Effector memory CD4-positive, alpha-beta T cell (primary cell): ENCODE measurements around the gene CLCN6.

Source experiments
- DNase-seq, 3 donors: peaks; one replicate each; pipeline ENCODE4 v3.0.0-alpha.2; 2020
- H3K27ac ChIP-seq: 2 replicates; pipeline ENCODE4 v1.7.0; 2013; ENCODE audit warnings: mild to moderate bottlenecking, low read length, moderate library complexity; ENCODE audit not compliant: insufficient read depth, poor library complexity, severe bottlenecking
- H3K27me3 ChIP-seq: replicated peaks from 2 replicates; pipeline ENCODE4 v1.7.0; 2013; ENCODE audit warnings: mild to moderate bottlenecking, low read length; ENCODE audit not compliant: insufficient read depth, control insufficient read depth, poor library complexity, severe bottlenecking
- H3K36me3 ChIP-seq: 2 replicates; pipeline ENCODE4 v1.7.0; 2013; ENCODE audit warnings: mild to moderate bottlenecking, low read length, moderate library complexity; ENCODE audit not compliant: control insufficient read depth, insufficient read depth
- H3K4me1 ChIP-seq: 2 replicates; pipeline ENCODE4 v1.7.0; 2013; ENCODE audit warnings: low read length, mild to moderate bottlenecking; ENCODE audit not compliant: control insufficient read depth, insufficient read depth, poor library complexity, severe bottlenecking
- H3K4me3 ChIP-seq: 2 replicates; pipeline ENCODE4 v1.7.0; 2013; ENCODE audit warnings: low read length, low read depth, mild to moderate bottlenecking; ENCODE audit not compliant: insufficient read depth, poor library complexity, severe bottlenecking
- H3K9me3 ChIP-seq: 2 replicates; pipeline ENCODE4 v1.7.0; 2013; ENCODE audit warnings: mild to moderate bottlenecking, low read length, moderate library complexity; ENCODE audit not compliant: control insufficient read depth

CLCN6 gene

DNA sequence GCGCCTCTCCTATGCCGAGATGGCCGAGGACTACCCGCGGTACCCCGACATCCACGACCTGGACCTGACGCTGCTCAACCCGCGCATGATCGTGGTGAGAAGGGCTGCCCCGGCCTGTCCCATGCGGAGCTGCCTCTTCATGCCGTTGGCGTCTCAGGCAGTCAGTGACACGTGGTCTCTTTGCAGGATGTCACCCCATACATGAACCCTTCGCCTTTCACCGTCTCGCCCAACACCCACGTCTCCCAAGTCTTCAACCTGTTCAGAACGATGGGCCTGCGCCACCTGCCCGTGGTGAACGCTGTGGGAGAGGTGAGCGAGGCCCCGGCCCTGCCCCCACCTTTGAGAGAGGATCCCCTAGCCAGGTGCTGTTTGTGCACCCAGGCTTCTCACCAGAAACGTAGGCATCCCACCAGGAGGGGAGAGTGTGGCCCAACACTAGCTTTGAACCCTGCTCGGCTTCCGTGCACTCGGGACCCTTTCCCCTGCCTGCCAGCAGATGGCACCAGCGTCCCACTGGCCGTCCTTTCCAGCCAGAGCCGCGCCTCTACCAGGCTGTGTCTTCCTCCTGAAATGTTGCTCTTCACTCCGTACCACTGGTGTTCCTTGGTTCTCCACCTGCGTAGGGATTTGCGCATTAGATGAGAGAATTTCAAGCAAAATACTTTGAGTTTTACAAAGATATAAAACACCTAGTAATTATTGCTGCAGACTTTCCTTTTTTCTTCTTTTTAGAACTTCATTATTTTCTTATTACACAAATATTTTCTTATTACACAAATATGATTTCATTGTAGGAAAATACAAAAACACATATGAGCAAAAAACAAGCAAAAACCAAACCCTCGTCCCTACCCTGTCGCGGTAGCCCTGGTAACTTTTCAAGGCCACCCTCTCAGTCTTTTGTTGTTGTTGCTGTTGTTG is 32.6 kb downstream of the CLCN6 start:
- no peak overlapping the region for H3K4me3 ChIP-seq
- DNase-seq = peak; percentile 41 to 57 (median 55)
- no peaks in the 10 kb centered on the region for H3K27me3 ChIP-seq
- H3K36me3 ChIP-seq = peaks cover 52% of the 10 kb centered on the region
- no peaks in the 10 kb centered on the region for H3K9me3 ChIP-seq
- H3K4me1 ChIP-seq = no peaks in the 10 kb centered on the region
- H3K27ac ChIP-seq = no peak overlapping the region

DNA sequence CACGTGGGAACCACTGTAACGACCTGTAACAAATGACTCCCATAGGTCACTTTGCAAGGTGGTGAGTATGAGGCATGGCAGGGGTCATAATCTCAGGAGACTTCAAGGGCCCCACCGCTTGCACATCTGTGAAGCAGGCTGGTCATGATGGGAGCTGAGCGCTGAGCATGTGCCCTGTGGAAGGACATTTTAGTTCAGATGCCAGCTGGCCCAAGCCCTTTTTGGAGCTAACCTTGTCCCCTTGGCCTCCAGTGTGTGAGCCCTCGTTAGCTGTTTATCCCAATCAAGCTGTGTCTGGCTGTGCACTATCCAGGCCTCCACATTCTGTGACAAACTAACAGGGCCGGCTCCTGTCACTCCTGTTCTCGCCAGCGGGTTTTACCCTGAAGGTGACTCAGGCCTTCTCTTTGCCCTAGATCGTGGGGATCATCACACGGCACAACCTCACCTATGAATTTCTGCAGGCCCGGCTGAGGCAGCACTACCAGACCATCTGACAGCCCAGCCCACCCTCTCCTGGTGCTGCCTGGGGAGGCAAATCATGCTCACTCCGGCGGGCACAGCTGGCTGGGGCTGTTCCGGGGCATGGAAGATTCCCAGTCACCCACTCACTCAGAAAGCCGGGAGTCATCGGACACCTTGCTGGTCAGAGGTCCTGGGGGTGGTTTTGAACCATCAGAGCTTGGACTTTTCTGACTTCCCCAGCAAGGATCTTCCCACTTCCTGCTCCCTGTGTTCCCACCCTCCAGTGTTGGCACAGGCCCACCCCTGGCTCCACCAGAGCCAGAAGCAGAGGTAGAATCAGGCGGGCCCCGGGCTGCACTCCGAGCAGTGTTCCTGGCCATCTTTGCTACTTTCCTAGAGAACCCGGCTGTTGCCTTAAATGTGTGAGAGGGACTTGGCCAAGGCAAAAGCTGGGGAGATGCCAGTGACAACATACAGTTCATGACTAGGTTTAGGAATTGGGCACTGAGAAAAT is 34.0 kb downstream of the CLCN6 start:
- H3K36me3 ChIP-seq = peaks cover 47% of the 10 kb centered on the region
- no peaks in the 10 kb centered on the region for H3K9me3 ChIP-seq
- DNase-seq = no peak
- no peak overlapping the region for H3K4me3 ChIP-seq
- H3K4me1 ChIP-seq = no peaks in the 10 kb centered on the region
- no peaks in the 10 kb centered on the region for H3K27me3 ChIP-seq
- no peak overlapping the region for H3K27ac ChIP-seq

DNA sequence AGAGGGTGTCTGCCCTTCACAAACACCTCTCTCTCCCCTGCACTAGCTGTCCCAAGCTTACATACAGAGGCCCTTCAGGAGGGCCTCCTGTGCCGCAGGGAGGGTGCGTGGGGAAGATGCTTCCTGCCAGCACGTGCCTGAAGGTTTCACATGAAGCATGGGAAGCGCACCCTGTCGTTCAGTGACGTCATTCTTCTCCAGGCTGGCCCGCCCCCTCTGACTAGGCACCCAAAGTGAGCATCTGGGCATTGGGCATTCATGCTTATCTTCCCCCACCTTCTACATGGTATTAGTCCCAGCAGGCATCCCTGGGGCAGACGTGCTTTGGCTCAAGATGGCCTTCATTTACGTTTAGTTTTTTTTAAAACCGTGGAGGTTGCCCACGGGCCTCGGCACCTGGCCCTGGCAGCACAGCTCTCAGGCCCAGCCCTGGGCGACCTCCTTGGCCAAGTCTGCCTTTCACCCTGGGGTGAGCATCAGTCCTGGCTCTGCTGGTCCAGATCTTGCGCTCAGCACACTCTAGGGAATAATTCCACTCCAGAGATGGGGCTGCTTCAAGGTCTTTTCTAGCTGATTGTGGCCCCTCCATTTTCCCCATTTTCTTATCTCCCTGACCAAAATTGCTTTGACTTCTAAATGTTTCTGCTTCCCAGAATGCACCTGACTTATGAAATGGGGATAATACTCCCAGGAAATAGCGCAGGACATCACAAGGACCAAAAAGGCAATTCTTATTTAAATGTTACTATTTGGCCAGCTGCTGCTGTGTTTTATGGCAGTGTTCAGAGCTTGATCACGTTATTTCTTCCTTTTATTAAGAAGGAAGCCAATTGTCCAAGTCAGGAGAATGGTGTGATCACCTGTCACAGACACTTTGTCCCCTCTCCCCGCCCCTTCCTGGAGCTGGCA is 35.5 kb downstream of the CLCN6 start:
- no peak overlapping the region for H3K27ac ChIP-seq
- no peak for DNase-seq
- H3K4me3 ChIP-seq = no peak overlapping the region
- H3K27me3 ChIP-seq = no peaks in the 10 kb centered on the region
- H3K4me1 ChIP-seq = no peaks in the 10 kb centered on the region
- H3K9me3 ChIP-seq = no peaks in the 10 kb centered on the region
- peaks cover 40% of the 10 kb centered on the region for H3K36me3 ChIP-seq

DNA sequence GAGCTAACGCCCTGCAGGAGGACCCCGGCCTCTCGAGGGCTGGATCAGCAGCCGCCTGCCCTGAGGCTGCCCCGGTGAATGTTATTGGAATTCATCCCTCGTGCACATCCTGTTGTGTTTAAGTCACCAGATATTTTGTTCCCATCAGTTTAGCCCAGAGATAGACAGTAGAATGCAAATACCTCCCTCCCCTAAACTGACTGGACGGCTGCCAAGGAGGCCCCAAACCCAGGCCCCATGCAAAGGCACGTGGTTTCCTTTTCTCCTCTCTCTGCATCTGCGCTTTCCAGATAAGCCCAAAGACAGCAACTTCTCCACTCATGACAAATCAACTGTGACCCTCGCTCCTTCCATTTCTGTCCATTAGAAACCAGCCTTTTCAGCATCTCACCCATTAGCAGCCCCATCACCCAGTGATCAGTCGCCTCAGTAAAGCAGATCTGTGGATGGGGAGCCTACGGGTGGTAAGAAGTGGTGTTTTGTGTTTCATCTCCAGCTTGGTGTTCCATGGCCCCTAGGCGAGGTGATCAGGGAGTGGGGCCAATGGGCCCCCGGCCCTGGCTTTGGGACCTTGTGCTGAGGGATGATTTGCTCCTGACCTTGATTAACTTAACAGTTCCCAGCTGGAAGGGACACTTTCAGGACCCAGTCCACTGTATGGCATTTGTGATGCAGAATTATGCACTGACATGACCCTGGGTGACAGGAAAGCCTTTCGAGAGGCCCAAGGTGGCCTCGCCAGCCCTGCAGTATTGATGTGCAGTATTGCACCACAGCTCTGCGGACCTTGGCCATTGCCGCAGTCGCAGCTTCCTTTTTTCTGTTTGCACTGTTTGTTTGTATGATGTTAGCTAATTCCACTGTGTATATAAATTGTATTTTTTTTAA is 36.4 kb downstream of the CLCN6 start:
- no peaks in the 10 kb centered on the region for H3K27me3 ChIP-seq
- no peak overlapping the region for H3K27ac ChIP-seq
- H3K4me3 ChIP-seq = no peak overlapping the region
- DNase-seq = no peak
- H3K36me3 ChIP-seq = peaks cover 31% of the 10 kb centered on the region
- no peaks in the 10 kb centered on the region for H3K4me1 ChIP-seq
- H3K9me3 ChIP-seq = no peaks in the 10 kb centered on the region

DNA sequence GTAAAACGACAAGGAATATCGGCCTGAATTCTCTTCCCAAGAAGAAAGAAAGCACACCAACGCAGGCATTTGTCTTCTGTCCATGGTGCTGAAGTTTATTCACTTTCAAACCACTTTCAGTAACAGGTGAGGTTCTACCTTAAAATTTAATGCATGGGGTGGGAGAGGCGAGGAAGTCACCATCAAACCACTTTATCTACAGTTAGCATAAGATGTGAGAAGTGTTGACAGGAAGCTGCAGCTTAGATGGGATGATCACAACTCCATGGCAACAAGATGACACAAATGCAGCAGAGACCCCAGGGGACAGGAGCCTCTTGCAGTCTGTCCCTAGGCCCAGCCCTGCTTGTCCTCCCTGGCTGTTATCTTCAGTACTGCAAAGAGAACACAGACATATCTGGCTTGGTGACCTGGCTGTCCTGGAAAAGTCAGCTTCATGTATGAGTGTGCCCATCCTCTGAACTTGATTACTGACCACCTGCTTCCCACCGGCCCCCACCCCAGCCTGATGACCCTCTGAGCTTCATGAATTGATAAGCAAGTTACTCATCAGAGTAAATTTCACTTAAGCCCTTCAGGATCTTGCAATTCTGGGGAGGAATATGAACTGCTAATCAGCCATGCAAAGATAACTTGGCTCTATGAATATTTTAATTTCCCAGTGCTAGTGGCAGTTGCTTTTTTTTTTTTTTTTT is 39.8 kb downstream of the CLCN6 start:
- Histone ChIP-seq H3K4me1 (no peaks in the 10 kb centered on the region), H3K27ac (no peak overlapping the region), H3K27me3 (no peaks in the 10 kb centered on the region), H3K36me3 (peaks cover 9% of the 10 kb centered on the region), H3K9me3 (no peaks in the 10 kb centered on the region), H3K4me3 (no peak overlapping the region)
- DNase-seq = no peak

DNA sequence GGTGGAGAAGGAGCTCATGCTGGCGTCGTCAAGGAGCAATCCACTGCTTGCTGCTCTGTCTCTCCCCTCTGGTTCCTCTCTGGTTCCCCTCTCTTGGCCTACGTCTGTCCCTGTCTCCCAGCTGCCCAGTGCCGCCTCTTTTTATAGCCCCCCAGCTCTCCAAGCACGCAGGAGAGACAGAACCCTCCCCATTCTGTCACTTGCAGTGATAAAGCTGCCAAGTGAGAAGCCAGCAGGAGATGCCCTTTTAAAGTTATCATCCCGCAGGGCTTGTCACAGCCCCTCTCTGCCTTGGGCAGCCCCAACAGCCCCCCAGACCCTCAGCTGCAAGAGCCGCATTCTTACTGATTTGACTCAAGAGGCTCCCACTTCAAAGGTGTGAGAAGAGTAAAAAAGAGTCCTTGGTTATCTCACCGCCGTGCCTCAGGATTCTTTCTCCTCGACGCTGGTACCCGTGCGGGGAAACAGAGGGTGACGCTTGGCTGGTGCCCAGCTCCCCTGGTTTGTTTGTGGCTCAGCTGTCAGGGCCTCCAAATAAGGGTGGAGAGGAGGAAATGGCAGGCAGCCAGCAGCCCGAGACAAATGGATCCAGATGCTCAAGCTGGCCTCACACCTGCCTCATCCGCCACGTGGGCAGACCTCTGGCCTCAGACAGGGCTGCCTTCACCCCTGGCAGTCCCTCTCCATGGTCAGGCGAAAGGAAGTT is 41.8 kb downstream of the CLCN6 start, which contains the start of gene NPPA:
NPPA (minus strand) TSS at position 117 of the 706 bp plus-strand sequence; CDS start at position 18, 99 bp downstream.
- Histone ChIP-seq H3K27me3 (peaks cover 5% of the 10 kb centered on the region), H3K9me3 (no peaks in the 10 kb centered on the region), H3K27ac (no peak within 1 kb of the TSS), H3K4me3 (no peak within 1 kb of the TSS), H3K4me1 (no peaks in the 10 kb centered on the region), H3K36me3 (no peaks in the 10 kb centered on the region)
- no peak for DNase-seq

DNA sequence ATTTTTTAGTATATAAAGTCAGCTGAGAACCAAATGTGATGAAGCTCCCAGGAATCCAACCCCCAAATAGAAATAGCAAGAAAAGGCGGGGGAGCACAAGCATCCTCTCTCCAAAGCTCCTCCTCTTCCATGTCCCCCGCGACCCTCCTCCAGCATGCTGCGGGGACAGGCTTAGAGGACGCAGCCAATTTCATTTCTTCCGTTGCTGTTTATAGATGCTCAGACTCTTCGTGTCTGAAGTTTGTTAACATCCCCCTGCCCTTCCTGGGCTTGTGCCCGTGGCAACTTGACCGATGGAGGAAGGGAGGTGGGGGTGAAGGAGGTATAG is 42.3 kb downstream of the CLCN6 start:
- Histone ChIP-seq H3K27ac (no peak overlapping the region), H3K27me3 (peaks cover 5% of the 10 kb centered on the region), H3K4me1 (no peaks in the 10 kb centered on the region), H3K4me3 (no peak overlapping the region), H3K36me3 (no peaks in the 10 kb centered on the region), H3K9me3 (no peaks in the 10 kb centered on the region)
- no peak for DNase-seq

DNA sequence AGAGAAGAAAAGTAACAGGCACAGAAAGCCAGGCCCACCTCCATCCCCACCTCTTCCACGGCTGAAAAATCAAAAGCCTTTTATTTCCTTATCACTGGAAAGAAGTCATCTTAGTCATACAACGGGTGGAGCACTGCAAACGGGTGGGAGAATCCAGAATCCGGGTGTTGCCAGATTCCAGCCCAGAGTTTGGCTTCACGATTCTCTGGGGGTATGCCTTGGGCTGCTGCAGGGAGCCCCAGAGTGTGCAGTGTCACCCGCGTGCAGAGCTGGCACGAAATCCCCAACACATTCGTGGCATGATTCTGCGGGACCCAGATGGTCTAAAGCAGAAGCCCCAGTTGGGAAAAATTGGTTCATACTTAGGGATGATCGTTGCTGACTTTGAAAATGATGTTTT is 44.2 kb downstream of the CLCN6 start:
- H3K4me3 ChIP-seq = no peak overlapping the region
- peaks cover 5% of the 10 kb centered on the region for H3K27me3 ChIP-seq
- no peak overlapping the region for H3K27ac ChIP-seq
- H3K4me1 ChIP-seq = no peaks in the 10 kb centered on the region
- no peaks in the 10 kb centered on the region for H3K36me3 ChIP-seq
- DNase-seq = no peak
- no peaks in the 10 kb centered on the region for H3K9me3 ChIP-seq
